Measurements from ENCODE around the gene RALGPS2.

- TF ChIP-seq, protein P1, sequence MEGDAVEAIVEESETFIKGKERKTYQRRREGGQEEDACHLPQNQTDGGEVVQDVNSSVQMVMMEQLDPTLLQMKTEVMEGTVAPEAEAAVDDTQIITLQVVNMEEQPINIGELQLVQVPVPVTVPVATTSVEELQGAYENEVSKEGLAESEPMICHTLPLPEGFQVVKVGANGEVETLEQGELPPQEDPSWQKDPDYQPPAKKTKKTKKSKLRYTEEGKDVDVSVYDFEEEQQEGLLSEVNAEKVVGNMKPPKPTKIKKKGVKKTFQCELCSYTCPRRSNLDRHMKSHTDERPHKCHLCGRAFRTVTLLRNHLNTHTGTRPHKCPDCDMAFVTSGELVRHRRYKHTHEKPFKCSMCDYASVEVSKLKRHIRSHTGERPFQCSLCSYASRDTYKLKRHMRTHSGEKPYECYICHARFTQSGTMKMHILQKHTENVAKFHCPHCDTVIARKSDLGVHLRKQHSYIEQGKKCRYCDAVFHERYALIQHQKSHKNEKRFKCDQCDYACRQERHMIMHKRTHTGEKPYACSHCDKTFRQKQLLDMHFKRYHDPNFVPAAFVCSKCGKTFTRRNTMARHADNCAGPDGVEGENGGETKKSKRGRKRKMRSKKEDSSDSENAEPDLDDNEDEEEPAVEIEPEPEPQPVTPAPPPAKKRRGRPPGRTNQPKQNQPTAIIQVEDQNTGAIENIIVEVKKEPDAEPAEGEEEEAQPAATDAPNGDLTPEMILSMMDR (IDR thresholded peaks at IDR 0.05): no peak
- TF ChIP-seq TP53 (CRISPR knock-in tag; IDR thresholded peaks at IDR 0.05): no peak
These were observed 85.5 kb downstream of the RALGPS2 start for GRCh38 chr1:178810585-178810984.

Measured in WTC11 (cell line).